GM19324 (cell line): ENCODE measurements around the gene ZNF670.

Source experiments
- ATAC-seq: cut with Tn5 transposase; IDR thresholded peaks from one replicate; pipeline ENCODE4 v1.9.1; 2021; ENCODE audit warnings: mild to moderate bottlenecking, moderate library complexity; ENCODE audit not compliant: unreplicated experiment, low FRiP score

ZNF670 gene

DNA sequence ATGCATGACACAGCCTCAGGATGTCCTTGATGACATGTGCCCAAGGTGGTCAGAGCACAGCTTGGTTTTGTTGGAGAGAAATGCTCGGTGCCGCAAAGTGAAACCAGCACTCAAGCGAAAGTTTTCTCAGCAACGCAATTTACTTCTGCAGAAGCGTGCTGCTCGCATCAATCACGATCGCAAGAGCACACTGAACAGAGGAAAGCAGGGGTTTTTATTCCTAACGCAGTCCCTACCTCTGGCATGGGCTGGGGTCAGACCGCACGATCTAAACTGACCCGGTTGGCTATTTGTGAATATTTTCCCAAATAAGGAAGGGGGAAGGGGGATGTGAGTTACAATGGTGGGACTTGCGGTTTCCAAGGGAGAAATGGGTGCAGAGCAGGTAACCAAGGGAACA lies 26.4 kb upstream of the ZNF670 start:
- no peak for ATAC-seq

DNA sequence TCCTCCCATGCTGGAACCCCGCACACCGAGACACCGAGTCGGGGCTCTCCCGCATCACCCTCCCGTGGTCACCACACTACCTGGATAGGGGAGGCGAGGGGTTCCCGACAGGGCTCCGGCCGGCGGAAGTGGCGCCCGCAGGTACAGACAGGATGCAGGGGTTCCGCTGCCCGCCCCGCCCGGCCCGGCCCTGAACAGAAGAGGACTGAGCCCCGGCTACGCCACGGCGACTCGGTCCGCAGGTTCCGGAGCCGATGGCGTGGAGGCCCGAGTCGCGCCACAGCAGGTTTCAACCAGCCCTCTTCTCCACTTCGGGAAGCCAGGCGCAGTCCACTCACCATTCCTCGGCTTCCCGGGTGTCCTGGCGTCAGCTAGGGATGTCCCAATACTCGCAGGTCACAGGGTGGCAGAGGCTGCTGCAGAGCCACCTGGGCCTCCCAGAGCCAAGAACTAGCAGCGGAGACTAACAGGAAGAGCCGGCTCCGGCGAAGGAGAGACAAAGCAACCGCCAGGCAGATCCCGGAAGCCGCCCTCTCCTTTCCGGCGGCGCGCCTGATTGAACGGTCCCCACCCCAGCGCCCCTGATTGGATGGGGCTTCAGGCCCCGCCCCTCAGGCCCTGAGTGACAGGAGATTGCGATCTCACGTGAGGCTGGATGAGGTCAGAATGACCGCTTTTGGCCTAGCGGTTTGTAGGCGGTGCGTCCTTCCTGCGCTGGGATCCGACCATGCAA lies 25.4 kb upstream of the ZNF670 start, which contains the start of gene ZNF669:
TSS of gene ZNF669 (minus strand) at position 498 of the 733 bp plus-strand sequence. CDS start at position 341, 157 bp downstream.
- ATAC-seq = peak; percentile 100

DNA sequence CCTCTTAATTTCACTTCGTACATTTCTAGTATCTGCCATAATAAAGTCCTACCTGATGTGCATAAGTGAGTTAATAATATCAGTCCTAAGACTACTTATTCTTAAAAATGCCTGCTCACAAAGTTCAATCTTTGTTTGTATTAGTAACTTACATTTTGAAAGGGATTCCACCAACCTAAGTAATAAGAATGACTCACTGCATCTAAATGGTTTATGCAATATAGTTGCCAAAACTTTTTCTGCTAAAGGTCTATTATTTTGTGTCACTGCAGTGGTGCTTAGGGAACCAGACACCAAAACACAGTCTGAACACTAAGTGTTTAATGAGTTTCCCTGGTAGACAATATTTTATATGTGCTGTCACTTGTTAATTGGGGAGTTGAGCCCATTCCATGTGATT lies 23.8 kb upstream of the ZNF670 start:
- no peak for ATAC-seq

DNA sequence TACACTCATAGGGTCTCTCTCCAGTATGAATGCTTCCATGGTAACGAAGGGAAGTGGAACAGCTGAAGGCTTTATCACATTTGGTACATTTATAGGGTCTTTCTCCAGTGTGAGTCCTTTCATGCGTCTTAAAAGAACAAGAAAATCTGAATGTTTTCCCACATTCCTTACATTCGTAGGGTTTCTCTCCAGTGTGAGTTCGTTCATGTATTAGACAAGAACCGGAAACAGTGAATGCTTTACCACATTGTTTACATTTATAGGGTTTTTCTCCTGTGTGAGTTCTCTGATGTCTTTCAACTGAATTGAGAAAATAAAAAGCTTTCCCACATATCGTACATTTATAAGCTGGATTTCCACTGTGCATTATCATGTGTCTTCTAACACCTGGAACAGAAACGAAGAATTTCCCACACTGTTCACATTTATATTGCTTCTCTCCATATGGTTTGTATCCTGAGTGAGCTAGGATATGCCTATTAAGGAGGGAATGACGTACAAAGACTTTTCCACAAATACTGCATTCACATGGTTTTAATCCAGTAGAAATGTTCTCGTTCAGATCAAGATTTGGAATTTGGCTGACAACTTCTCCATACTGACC lies 22.2 kb upstream of the ZNF670 start:
- ATAC-seq = no peak

DNA sequence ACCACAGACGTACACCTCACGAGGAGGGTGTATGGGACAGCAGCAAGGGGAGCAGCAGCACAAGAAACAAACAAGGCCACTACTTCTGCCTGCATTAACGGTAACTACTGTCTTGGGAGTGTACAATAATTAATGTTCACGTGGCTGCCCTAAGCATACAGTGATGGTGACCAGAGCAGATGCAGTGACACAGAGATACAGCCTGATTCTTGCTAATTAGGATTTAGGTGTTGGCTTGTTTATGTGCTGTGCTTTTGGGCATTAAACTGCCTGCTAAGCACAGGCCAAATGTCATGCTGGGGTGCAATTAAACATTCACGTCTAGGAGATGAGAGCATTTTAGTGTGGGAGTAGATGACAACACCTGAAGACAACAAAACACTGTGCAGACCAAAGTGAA lies 18.3 kb upstream of the ZNF670 start:
- ATAC-seq = no peak

DNA sequence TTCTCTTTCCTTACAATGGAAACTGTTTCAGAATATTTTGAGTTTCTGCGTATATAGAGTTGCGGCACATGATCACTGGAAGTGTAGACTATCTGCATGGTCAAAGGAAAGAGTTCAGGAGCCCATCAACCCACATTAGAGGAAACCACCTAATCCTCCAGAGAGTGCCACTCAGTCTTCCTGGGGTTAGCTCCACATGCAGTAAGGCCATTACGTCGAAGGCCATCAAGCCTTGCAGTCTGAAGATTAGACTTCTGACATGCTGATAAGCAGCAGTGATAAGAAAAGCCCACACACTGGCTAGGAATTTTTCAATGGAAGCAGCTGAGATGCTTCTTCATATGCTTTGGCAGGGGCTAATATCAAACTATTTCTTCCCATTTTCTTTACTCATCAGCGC lies 17.9 kb upstream of the ZNF670 start:
- ATAC-seq = no peak

DNA sequence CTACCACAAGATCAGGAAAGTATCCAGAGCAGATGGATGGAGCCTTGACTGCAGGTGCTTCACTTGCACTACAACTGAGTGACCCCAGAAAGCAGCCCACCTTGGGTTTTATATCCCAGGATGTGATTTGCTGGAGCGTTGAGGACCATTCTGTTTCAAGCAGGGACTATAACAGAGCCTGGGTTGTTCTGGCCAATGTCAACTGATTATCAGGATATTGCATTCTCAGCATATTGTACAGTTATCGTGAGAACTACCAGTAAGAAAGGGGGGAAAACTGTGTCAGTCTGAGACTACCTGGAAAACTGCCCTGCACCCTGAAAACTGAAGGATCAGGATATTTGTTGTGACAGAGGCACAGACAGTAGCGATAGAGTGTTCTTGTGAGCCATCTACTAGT lies 17.5 kb upstream of the ZNF670 start:
- ATAC-seq = no peak

DNA sequence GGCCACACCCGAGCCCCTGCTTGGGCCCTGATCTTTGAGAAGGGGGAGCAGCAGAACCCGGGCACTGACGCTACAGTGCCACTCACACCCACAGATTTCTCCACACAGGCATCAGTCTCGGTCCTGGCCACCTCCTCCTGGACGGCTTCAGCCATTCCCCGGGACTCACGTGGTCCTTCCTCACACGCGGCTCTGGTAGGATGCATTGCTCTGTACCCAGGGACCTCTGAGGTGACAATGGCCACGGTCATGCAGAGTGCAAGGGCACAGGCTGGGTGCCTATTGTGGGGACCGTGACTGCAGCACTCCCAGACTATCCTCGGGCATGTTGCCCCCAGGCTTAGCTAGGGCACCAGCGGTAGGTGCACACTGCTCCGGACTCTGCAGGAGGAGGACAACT lies 11.8 kb upstream of the ZNF670 start:
- no peak for ATAC-seq

DNA sequence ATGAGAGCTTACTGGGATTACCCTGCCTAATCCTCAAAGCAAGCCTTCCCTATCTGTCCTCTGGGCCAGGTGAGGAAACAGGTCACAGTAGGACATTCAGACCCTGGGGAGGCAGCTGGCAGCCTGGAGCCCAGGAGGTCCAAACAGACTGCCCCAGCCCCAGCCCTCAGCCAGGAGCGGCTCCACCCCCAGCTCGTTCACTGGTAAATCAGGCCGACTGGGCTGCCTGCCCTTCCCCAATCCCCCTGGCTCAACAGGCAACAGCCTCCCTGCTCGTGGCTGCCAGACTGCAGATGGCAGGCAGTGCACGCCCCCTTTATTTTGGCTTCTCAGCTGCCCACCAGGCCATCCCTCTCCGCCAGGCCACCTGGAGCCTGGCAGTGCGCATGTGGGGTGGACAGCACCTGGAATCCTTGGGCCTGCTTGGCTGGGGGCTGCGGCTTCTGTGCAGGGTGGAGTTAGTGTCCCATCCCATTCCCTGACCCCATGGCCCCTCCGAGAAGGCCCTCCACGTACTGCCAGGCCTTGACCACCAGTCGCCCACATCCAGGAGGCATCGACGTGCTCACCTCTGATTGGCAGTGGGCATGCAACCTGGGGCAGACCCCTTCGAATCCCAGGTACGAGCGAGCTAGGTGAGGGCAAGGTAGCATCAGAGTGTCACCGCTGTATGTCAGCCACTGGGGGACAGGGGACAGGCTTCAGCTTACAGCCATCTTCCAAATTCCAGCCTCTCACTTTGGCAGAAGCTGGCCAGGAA lies 11.2 kb upstream of the ZNF670 start:
- ATAC-seq = no peak

DNA sequence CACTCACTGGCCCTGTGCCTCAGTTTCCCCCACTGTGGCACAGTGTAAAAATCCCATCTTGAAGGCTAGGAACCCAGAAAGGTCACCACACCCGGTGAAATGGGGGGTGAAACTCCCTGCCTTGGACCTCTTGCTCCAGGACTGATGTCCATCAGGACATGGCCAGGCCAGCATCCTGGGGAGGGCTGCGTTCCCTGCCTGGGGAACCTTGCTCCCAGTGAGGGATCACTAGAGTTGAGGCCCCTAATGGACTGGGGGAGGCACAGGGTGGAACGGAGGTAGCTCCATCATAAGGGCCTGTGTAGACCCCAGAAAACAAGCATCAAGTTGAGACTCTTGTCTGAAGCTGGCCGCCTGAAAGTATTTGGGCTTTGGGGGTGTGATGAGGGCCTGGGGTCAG lies 10.4 kb upstream of the ZNF670 start:
- no peak for ATAC-seq

DNA sequence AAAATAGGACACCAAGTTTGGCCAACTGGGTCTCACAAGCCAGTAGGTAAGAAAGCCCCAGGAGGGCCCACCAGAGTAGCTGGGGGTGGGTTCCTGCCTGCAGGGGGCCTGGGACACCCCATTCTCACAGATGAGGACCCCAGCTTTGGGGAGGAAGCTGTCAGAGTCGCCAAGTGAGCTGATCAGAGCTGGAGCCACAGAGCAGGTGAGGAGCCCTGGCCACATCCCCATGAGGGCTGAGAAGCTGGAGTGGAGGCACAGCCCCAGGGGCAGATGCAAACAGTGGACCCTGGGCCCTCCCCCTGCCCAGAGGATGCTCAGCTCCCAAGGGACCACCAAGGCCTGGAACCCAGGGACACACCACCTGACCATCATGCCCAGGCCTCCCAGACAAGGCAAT lies 8.6 kb upstream of the ZNF670 start:
- ATAC-seq = no peak

DNA sequence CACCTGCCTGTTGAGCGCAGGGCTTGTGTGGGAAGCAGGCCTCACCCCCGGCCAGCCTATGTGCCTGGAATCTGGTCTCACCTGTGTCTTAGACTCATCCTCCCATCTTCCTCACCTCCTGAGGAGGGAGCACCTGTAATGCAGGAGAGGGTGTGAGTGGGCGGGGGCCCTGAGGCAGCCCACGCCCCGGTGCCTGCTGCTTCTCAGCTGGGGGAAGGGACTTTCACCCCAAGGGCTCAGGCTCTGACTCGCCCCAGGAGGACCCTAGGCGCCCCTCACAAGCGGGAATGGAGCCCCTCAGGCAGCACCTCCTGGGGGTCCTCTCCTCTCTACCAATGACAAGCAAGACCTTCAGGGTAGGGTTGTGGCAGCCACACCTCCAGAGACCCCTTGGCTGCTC lies 6.7 kb upstream of the ZNF670 start:
- no peak for ATAC-seq

DNA sequence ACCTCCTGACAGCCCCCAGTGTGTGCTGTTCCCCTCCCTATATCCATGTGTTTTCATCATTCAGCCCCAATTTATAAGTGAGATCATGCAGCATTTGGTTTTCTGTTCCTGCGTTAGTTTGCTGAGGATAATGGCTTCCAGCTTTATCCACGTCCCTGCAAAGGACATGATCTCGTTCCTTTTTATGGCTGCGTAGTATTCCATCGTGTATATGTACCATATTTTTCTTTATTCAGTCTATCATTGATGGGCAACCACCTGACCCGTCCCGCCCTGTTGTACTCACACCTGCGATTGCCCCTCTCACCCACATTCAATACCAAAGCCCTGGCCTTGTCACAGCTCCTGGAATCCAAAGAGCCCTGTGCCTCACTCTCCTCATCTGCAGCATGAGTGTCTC lies 6.2 kb upstream of the ZNF670 start:
- no peak for ATAC-seq

DNA sequence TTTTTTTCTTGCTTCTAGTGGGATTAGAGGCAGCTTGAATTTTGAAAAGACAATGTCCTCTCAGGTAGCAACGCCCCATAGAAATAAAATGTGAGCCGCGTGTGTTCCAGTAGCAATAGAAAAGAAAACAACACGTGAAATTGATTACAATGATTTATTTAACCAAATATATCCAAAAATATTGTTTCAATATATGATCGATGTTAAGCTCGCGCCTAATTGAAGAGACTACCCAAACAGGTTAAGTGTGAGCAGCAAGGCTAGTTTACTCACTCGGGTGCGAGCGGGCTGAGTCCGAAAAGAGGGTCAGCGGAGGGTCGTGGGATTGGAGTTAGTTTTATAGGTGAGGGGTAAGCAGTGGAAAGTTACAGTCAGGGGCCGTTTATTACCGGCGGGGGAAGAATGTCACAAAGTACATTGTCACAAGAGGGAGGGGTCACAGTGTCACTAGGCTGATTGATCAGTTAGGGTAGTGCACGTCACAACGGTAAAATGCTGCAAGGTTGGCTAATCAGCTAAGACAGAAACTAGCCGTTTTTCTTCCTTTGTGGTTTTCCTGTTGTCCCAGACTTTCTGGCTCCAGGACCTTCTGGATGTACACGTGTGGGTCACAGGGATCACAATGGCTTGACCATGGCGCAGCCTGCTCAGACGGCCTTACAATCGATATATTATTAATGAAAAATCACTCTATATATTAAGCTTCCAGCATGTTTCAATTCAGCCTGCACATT lies 697 bp upstream of the ZNF670 start:
- ATAC-seq = no peak

DNA sequence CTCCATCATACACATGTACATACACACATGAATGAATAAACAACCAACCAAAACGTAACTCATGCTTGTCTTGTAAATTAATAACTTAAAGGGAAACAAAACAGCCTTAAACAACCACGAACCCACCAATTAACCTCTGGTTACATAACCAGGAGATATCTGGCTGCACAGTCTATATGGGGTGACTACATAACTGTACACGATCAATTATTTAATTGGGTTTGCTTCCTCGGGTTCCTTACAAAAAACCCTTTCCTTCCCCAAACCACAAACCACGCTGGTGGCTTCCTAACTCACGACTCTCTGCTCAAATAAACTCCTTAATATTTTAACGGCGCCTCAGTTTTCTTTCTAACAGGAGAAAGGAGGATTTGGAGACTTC lies 744 bp downstream of the ZNF670 start:
- ATAC-seq = peak; percentile 12

DNA sequence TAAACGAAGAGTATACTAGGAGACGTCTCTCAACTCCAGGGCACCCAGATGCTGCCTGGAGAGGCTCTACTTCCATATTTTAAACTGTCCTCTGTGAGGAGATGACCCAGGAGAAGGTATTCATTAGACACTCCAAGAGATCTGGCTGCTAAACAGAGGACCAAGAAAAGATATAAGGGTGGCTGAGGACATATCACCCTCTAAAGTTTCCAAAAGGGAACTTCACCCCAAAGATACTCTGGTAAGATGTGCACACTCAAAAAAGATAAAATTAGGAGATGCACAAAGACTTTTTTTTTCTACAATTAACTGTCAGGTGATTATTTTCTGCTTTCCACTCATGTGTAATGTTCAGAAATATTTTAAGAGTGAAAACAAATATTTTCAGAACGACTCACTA lies 1.4 kb downstream of the ZNF670 start:
- ATAC-seq = no peak

DNA sequence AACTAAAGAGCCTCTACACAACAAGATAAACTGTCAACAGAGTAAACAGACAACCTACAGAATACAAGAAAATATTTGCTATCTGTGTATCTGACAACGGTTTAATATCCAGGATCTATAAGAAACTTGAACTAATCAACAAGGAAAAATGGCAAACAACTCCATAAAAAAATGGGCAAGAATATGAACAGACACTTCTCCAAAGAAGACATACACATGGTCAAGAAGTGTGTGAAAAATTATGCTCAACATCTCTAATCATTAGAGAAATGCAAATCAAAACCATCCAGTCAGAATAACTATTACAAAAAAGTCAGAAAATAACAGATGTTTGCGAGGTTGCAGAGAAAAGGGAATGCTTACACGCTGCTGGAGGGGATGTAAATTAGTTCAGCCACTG lies 8.0 kb downstream of the ZNF670 start:
- ATAC-seq = no peak

DNA sequence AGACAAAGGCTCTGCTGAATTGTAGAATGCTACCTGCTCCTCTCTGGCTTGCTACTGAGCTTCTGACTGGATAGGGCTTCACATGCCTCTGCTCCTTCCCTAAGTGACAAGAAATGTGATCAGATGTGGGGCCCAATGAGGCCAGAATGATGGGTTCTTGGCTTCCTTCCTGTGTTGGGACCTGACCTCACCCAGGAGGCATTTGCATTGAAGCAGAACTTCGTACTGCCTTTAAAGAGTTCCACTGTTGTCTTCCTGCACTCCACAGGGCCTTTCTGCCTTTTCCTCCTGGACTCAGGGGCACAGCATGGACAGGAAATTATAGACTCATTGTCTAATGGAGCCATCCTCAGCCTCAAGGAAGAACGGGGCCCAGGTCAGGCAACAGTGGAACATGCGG lies 14.3 kb downstream of the ZNF670 start:
- no peak for ATAC-seq

DNA sequence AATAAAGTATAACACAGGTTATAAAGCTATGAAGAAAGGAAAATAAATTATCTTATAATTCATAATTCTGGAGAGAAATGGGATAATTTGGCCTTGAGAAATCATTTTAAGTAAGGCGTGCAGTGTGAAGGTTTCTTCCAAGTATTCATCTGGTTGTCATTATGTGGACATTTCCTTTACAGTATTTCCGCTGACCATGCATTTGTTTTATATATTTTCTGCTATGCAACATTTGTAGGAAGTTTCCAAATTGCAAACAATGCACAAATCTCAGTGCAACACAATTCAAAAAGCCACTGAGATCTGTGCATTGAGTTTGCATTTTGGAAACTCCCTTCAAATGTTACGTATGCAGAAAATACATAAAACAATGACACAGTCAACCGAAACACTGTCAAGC lies 17.8 kb downstream of the ZNF670 start:
- ATAC-seq = no peak

DNA sequence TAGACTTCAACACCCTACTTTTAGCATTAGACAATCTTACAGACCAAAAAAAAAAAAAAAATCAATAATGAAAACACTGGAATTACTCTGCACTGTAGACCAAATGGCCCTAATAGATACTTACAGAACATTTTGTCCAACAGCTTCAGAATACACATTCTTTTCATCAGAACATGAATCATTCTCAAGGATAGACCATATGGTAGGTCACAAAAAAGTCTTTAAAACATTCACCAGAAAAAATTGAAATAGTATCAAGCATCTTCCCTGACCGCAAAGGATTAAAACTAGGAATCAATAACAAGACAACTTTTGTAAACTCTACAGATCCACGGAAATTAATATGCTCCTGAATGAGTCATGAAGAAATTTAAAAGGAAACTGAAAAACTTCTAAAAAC lies 22.5 kb downstream of the ZNF670 start:
- ATAC-seq = no peak

DNA sequence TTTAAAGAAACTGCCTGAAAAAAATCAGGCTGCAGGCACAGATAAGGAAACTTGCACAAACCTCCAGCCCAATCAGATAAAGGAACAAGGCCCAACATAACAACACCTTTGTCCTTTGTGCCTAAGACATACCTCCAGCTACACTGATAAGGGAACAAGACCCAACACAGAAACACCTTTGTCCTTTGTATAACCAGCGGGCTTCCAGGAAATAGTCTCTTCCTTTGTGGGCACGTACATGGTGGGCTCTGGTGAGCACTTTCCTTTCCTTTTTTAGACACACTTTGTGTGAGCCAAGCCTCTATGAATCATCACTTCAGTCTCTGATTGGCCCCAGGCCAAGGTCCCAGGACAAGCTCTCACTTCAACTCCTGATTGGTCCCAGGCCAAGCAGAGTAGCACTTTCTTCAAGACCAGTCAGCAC lies 23.6 kb downstream of the ZNF670 start:
- no peak for ATAC-seq
